Measurements from ENCODE around the gene ST8SIA1.

The ST8SIA1 gene

DNA sequence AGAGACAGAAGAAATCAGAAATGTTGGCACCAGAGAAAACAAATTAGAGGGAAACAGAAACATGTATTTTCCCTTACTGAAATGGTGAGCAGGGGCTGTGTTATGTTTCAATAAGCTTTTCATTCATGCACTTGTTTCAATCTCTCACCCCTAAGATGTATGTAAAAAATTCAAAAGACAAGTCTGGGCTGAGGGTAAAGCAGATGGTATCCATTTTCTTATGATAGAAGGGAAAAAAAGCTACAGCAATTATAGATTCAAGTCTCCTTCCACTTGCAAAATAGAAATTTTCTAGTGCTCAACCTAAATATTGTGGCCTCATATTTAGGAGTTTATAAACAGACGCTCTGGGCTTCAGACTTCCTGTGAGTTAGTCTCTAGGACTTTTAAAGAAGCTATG, 138.3 kb downstream of the ST8SIA1 start:
- TF ChIP-seq, protein P1, sequence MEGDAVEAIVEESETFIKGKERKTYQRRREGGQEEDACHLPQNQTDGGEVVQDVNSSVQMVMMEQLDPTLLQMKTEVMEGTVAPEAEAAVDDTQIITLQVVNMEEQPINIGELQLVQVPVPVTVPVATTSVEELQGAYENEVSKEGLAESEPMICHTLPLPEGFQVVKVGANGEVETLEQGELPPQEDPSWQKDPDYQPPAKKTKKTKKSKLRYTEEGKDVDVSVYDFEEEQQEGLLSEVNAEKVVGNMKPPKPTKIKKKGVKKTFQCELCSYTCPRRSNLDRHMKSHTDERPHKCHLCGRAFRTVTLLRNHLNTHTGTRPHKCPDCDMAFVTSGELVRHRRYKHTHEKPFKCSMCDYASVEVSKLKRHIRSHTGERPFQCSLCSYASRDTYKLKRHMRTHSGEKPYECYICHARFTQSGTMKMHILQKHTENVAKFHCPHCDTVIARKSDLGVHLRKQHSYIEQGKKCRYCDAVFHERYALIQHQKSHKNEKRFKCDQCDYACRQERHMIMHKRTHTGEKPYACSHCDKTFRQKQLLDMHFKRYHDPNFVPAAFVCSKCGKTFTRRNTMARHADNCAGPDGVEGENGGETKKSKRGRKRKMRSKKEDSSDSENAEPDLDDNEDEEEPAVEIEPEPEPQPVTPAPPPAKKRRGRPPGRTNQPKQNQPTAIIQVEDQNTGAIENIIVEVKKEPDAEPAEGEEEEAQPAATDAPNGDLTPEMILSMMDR (conservative IDR thresholded peaks at IDR 0.05; ENCODE audit: low read depth, low read length), result no peak
- no peak overlapping the region for H3K4me3 ChIP-seq (ENCODE audit: low read depth, low read length)
- no peak for DNase-seq (ENCODE audit: low read depth)

DNA sequence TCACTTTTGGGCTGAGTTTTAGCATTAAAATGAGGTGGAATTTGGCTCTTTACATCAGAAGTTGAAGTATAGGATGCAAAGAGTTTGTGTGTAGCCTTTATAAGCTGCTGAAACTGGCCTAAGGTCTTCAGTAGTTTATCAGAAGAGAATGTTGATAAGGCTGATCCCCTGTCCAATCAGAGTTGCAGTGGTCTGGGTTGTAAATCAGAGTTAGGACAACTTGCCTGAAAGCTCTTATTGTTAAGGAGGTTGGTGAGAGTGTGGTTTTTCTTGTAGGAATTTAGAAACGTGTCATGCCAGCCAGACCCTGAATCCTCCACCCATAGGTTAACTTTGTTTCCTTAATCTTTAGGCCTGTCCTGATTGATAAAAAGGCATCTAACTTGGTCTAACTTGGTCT, 143.5 kb downstream of the ST8SIA1 start:
- TF ChIP-seq, protein P1 (conservative IDR thresholded peaks at IDR 0.05; ENCODE audit: low read depth, low read length), result no peak

DNA sequence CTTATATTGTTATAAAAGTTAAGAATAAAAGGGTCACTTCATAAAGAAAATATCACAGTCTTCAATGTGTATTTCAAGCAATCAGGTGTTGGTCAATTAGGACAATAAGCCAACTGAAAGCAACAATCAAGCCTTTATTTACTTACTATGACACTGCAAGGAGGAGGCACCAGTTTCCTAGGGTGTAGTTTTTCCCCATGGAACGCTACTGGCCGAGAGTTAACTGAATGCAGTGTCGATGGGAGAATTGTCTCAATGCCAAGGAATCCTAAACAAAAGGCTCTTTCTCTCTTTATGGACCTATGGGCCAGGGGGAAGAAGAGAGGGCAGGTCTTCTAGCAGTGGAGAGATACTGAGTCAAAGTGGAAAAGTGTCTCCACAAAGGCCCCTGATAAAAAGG, 146.1 kb downstream of the ST8SIA1 start:
- DNase-seq (ENCODE audit: low read depth), result no peak
- no peak overlapping the region for H3K4me3 ChIP-seq (ENCODE audit: low read depth, low read length)
- TF ChIP-seq, protein P1 (conservative IDR thresholded peaks at IDR 0.05; ENCODE audit: low read depth, low read length), result no peak

More for the DNA sequence above, 143.5 kb downstream of the ST8SIA1 start:
- H3K4me3 ChIP-seq (ENCODE audit: low read depth, low read length), result no peak overlapping the region
- DNase-seq (ENCODE audit: low read depth), result no peak

DNA sequence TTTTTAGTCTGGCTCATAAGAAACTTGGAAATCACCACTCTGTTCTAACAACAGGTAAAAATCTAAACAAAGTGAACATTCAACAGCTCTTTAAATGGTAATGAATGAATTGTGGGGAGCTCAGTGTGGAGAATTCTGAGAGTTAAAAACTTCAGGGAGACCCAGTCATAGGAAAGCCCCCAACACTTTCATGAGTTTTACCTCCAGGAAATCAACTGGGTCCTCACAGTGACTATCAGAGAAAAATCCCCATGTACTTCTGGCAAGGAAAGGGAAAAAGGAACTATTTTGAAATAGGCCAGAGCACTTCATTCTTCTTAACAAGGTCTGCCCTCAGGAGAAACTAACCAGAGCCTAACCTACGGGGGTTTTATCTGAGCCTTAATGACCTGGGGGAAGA, 153.8 kb downstream of the ST8SIA1 start:
- no peak overlapping the region for H3K4me3 ChIP-seq (ENCODE audit: low read depth, low read length)
- TF ChIP-seq, protein P1 (conservative IDR thresholded peaks at IDR 0.05; ENCODE audit: low read depth, low read length), result no peak
- no peak for DNase-seq (ENCODE audit: low read depth)

DNA sequence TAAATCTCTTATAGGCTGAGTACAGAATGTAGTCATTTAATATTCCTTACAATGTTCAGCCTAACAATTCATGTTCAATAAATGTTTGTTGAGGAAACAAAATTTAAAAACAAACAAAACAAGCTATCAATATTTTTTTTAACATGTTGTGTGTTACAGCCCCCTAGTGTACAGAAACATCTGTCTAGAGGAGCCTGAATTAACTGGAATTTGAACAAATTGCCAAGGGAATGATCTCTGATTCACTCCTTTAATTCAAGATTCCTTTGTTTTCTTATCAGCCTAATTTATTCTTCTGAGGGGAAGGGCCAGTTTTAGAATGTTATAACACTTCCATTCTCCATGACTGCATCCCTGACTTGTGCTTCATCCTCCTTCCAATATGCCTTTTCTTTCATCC, 161.3 kb downstream of the ST8SIA1 start:
- DNase-seq (ENCODE audit: low read depth), result no peak
- TF ChIP-seq, protein P1 (conservative IDR thresholded peaks at IDR 0.05; ENCODE audit: low read depth, low read length), result no peak
- H3K4me3 ChIP-seq (ENCODE audit: low read depth, low read length), result no peak overlapping the region

DNA sequence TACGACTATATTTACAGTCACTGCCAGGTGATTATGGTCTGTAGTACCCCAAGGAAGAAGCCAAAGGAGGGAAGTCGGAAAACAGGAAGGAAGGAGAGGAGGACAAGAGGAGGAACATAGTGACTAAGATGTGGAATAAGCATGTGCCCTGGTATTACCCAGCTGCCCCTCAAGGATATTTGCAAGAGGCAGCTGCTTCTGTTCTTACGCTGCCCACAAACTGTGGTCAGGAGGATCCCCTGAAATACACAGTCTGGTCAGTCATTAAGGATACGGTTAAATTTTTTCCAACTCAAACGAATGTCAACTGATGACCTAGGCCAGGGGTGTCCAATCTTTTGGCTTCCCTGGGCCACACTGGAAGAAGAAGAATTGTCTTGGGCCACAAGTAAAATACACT, 162.0 kb downstream of the ST8SIA1 start:
- H3K4me3 ChIP-seq (ENCODE audit: low read depth, low read length), result no peak overlapping the region
- DNase-seq (ENCODE audit: low read depth), result no peak
- TF ChIP-seq, protein P1 (conservative IDR thresholded peaks at IDR 0.05; ENCODE audit: low read depth, low read length), result no peak

DNA sequence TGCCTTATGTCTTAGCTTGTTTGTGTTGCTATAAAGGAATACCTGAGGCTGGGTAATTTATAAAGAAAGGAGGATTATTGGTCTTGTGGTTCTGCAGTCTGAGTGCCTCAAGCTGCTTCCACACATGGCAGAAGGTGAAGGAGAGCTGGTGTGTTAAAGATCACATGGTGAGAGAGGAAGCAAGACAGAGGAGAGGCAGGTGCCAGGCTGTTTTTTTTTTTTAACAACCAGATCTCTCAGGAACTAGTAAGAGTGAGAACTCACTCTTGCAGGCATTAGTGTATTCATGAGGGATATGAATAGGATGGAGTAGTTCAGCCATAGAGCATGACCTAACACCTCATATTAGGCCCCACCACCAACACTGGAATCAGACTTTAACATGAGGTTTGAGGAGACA, 165.1 kb downstream of the ST8SIA1 start:
- TF ChIP-seq, protein P1 (conservative IDR thresholded peaks at IDR 0.05; ENCODE audit: low read depth, low read length), result no peak
- no peak for DNase-seq (ENCODE audit: low read depth)
- no peak overlapping the region for H3K4me3 ChIP-seq (ENCODE audit: low read depth, low read length)

Data from choroid plexus epithelial cell (primary cell).